Measurements from ENCODE around the gene FSTL4. TPM values are rescaled to one million over a fixed set of nuclear protein-coding genes. Genes with fewer than 3 reads are reported as not detected.

FSTL4 gene
- total RNA-seq, 2 donors from 2014 or later = 0.32 to 0.89 TPM

- Histone ChIP-seq H3K4me3 (no peak overlapping the region), H3K9me3 (no peaks in the 10 kb centered on the region), H3K4me1 (no peaks in the 10 kb centered on the region), H3K9ac (ENCODE audit: low read depth in 2 of 2, low read length in 2 of 2) (no peak overlapping the region), H3K36me3 (no peaks in the 10 kb centered on the region), H3K27me3 (no peaks in the 10 kb centered on the region), H3K27ac (no peak overlapping the region)
- DNase-seq = no peak
- intact Hi-C loops (cut with DNase I) = loop anchor here (5.0 kb wide), 1 partner anchor 134 kb away; no protein-coding TSS in a partner anchor
- TF ChIP-seq CTCF (IDR thresholded peaks at IDR 0.05) = no peak
Measured at GRCh38 chr5:133246376-133247150, 365.8 kb downstream of the FSTL4 start.

- no peaks in the 10 kb centered on the region for H3K36me3 ChIP-seq
- no peaks in the 10 kb centered on the region for H3K4me1 ChIP-seq
- no peak overlapping the region for H3K9ac ChIP-seq (ENCODE audit: low read depth in 2 of 2, low read length in 2 of 2)
- intact Hi-C loops (cut with DNase I) = loop anchor here (5.0 kb wide), 1 partner anchor 134 kb away; no protein-coding TSS in a partner anchor
- no peak for TF ChIP-seq CTCF (IDR thresholded peaks at IDR 0.05)
- no peak overlapping the region for H3K4me3 ChIP-seq
- no peaks in the 10 kb centered on the region for H3K9me3 ChIP-seq
- H3K27me3 ChIP-seq = no peaks in the 10 kb centered on the region
- DNase-seq = no peak
- no peak overlapping the region for H3K27ac ChIP-seq
Measured at GRCh38 chr5:133246053-133246370, 366.3 kb downstream of the FSTL4 start.

- no peaks in the 10 kb centered on the region for H3K27me3 ChIP-seq
- H3K9ac ChIP-seq (ENCODE audit: low read depth in 2 of 2, low read length in 2 of 2) = no peak overlapping the region
- H3K4me3 ChIP-seq = no peak overlapping the region
- no peak for TF ChIP-seq CTCF (IDR thresholded peaks at IDR 0.05)
- no peaks in the 10 kb centered on the region for H3K4me1 ChIP-seq
- DNase-seq = no peak
- no peaks in the 10 kb centered on the region for H3K9me3 ChIP-seq
- intact Hi-C loops (cut with DNase I) = loop anchor here (5.0 kb wide), 1 partner anchor 133 kb away; no protein-coding TSS in a partner anchor
- no peaks in the 10 kb centered on the region for H3K36me3 ChIP-seq
- no peak overlapping the region for H3K27ac ChIP-seq
Measured at GRCh38 chr5:133245191-133246052, 366.9 kb downstream of the FSTL4 start.

GRCh38 chr5:133244242-133244641 is 368.1 kb downstream of the FSTL4 start:
- Histone ChIP-seq H3K27ac (no peak overlapping the region), H3K4me1 (no peaks in the 10 kb centered on the region), H3K9me3 (no peaks in the 10 kb centered on the region), H3K27me3 (no peaks in the 10 kb centered on the region), H3K4me3 (no peak overlapping the region), H3K36me3 (no peaks in the 10 kb centered on the region), H3K9ac (ENCODE audit: low read depth in 2 of 2, low read length in 2 of 2) (no peak overlapping the region)
- intact Hi-C loops (cut with DNase I) = no loop called here
- DNase-seq = no peak
- no peak for TF ChIP-seq CTCF (IDR thresholded peaks at IDR 0.05)

GRCh38 chr5:133243196-133243595 is 369.1 kb downstream of the FSTL4 start:
- H3K4me1 ChIP-seq = no peaks in the 10 kb centered on the region
- no peaks in the 10 kb centered on the region for H3K27me3 ChIP-seq
- H3K4me3 ChIP-seq = no peak overlapping the region
- intact Hi-C loops (cut with DNase I) = no loop called here
- no peaks in the 10 kb centered on the region for H3K36me3 ChIP-seq
- no peak for TF ChIP-seq CTCF (IDR thresholded peaks at IDR 0.05)
- DNase-seq = no peak
- H3K9me3 ChIP-seq = no peaks in the 10 kb centered on the region
- H3K9ac ChIP-seq (ENCODE audit: low read depth in 2 of 2, low read length in 2 of 2) = no peak overlapping the region
- no peak overlapping the region for H3K27ac ChIP-seq

All from colonic mucosa (tissue), 4 donors.